A673 (cell line): ENCODE data around the gene CCDC201. TPM values are rescaled to one million over a fixed set of nuclear protein-coding genes. Genes with fewer than 3 reads are reported as not detected.

ENCODE experiments used
- BruUV-seq: library from RNA; stranded (reverse); fragments of 400-500 nt; replicated peaks from 2 replicates; lab custom pipeline; 2021; lab: Mats Ljungman, UMichigan
- CTCF ChIA-PET: fragments of 300-600 bp; sonication (Branson Sonifier 250); formaldehyde crosslinking; loops from one replicate; lab custom pipeline; 2022; ENCODE audit warnings: antibody characterized with exemption; lab: Charles Lee
- POLR2A ChIA-PET: fragments of 300-600 bp; sonication (Branson Sonifier 250); formaldehyde crosslinking; loops from one replicate; lab custom pipeline; 2022; ENCODE audit warnings: antibody characterized with exemption; ENCODE audit not compliant: low non-redundant PET; lab: Charles Lee
- DNase-seq: peaks from one replicate; pipeline ENCODE4 v3.0.0-alpha.2; 2015; ENCODE audit warnings: low spot score
- H3K27ac ChIP-seq: fragments of 200-600 bp; sonication (generic); 2 replicates; pipeline ENCODE4 v1.5.1; 2016; ENCODE audit warnings: mixed run types, low read depth, mild to moderate bottlenecking, mixed read lengths, antibody characterized with exemption, low read length; ENCODE audit not compliant: poor library complexity, severe bottlenecking
- H3K27me3 ChIP-seq: fragments of 200-600 bp; sonication (generic); replicated peaks from 2 replicates; pipeline ENCODE4 v1.6.1; 2017; ENCODE audit warnings: mixed run types, low read depth, mild to moderate bottlenecking, mixed read lengths, antibody characterized with exemption, low read length; ENCODE audit not compliant: insufficient read depth, poor library complexity
- H3K36me3 ChIP-seq: fragments of 200-600 bp; sonication (generic); 2 replicates; pipeline ENCODE4 v1.6.1; 2016; ENCODE audit warnings: mixed run types, mild to moderate bottlenecking, mixed read lengths, antibody characterized with exemption, low read length; ENCODE audit not compliant: insufficient read depth, poor library complexity, severe bottlenecking
- H3K4me1 ChIP-seq: fragments of 200-600 bp; sonication (generic); 2 replicates; pipeline ENCODE4 v1.6.1; 2017; ENCODE audit warnings: mixed run types, mild to moderate bottlenecking, mixed read lengths, antibody characterized with exemption, low read length; ENCODE audit not compliant: insufficient read depth, poor library complexity, severe bottlenecking
- H3K4me3 ChIP-seq: fragments of 200-600 bp; sonication (generic); 2 replicates; pipeline ENCODE4 v1.5.1; 2016; ENCODE audit warnings: low read depth, mixed run types, mild to moderate bottlenecking, mixed read lengths, low read length; ENCODE audit not compliant: poor library complexity, severe bottlenecking
- H3K9me3 ChIP-seq: fragments of 200-600 bp; sonication (generic); 2 replicates; pipeline ENCODE4 v1.6.1; 2016; ENCODE audit warnings: mixed run types, low read depth, mild to moderate bottlenecking, mixed read lengths, antibody characterized with exemption, low read length; ENCODE audit not compliant: poor library complexity, severe bottlenecking
- EZH2 ChIP-seq: fragments of 200-600 bp; sonication (generic); IDR thresholded peaks from 2 replicates; pipeline ENCODE4 v1.6.1; 2017; ENCODE audit warnings: borderline replicate concordance, low read depth, mild to moderate bottlenecking, mixed read lengths, antibody characterized with exemption, low read length; ENCODE audit not compliant: poor library complexity, severe bottlenecking
- intact Hi-C: fragments of 100-400 bp; cut with micrococcal nuclease; formaldehyde crosslinking; loops from one replicate; pipeline ENCODE4 v1.10.0; 2022; ENCODE audit not compliant: unreplicated experiment
- total RNA-seq: library from RNA; stranded (reverse); gene quantifications from 2 replicates; pipeline ENCODE4 v1.2.3, GENCODE V29; 2021
- TF ChIP-seq, protein P1 (sequence below): fragments of 300-800, 200-600 bp; sonication (generic); conservative IDR thresholded peaks from 2 replicates; pipeline ENCODE4 v1.5.1; 2017; ENCODE audit warnings: low read depth, mild to moderate bottlenecking, antibody characterized with exemption, low read length, moderate library complexity, mixed read lengths

CCDC201 gene
- total RNA-seq, 1 experiment from 2014 or later = not detected

DNA sequence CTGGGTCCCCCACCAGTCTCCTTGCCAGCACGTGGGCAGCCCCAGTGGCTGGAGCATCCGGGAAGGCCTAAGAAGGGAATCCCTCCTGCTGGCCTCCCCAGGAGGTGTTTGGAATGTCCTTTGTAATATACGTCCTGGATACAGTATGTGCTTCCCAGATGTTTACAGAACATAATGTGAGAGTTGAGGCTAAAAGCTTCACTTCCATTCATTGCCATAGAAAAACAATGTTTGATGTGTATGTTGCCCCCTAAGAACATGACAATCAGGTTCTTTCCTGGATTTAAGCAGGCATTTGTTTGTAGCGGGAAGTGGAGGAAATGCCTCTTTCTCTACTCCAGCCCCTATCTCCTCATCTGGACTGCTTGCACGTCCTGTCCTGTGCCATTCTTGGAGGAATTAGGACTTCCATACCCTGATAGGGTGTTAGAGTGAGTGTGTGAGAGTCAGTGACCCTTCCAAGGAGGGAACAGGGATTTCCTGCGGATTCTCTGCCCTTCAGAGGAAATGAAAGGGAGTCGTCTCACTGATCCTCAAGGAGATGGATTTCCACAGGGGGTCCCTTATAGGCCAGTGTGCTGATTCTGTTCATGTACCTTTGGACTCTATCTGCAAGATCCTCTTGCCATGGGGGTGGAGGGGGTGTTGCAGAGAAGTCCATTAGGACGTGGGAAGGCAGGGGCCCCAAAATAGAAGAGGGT, 16.6 kb upstream of the CCDC201 start:
- H3K27me3 ChIP-seq = peaks cover 57% of the 10 kb centered on the region
- intact Hi-C loops = no loop called here
- H3K4me3 ChIP-seq = no peak overlapping the region
- DNase-seq = no peak
- H3K36me3 ChIP-seq = no peaks in the 10 kb centered on the region
- no TSS peak for BruUV-seq
- no peaks in the 10 kb centered on the region for H3K4me1 ChIP-seq
- TF ChIP-seq EZH2 = no peak
- TF ChIP-seq, protein P1, sequence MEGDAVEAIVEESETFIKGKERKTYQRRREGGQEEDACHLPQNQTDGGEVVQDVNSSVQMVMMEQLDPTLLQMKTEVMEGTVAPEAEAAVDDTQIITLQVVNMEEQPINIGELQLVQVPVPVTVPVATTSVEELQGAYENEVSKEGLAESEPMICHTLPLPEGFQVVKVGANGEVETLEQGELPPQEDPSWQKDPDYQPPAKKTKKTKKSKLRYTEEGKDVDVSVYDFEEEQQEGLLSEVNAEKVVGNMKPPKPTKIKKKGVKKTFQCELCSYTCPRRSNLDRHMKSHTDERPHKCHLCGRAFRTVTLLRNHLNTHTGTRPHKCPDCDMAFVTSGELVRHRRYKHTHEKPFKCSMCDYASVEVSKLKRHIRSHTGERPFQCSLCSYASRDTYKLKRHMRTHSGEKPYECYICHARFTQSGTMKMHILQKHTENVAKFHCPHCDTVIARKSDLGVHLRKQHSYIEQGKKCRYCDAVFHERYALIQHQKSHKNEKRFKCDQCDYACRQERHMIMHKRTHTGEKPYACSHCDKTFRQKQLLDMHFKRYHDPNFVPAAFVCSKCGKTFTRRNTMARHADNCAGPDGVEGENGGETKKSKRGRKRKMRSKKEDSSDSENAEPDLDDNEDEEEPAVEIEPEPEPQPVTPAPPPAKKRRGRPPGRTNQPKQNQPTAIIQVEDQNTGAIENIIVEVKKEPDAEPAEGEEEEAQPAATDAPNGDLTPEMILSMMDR = no peak
- H3K27ac ChIP-seq = no peak overlapping the region
- ChIA-PET POLR2A (no interaction called here), CTCF (no interaction called here)
- no peaks in the 10 kb centered on the region for H3K9me3 ChIP-seq

DNA sequence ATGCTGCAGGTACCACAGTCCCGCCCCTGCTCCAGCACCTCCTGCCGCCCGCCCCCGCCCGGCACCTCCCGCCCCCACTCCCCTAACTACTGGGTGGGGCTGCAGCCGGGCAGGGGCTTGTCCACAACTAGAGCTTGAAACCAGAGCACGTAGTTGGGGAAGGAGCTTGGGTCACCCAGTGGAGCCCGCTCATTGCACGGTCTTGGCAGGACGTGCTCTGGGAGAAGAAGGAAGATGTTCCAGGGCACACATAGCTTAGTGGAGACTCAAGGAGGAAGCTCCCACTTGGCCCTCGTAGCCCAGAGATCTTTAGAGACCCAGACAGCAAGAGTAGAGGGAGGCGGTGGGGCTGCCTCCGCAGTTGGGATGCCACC, 16.1 kb upstream of the CCDC201 start:
- TF ChIP-seq EZH2 = no peak
- TF ChIP-seq, protein P1 = no peak
- H3K9me3 ChIP-seq = no peaks in the 10 kb centered on the region
- intact Hi-C loops = no loop called here
- peaks cover 59% of the 10 kb centered on the region for H3K27me3 ChIP-seq
- no peaks in the 10 kb centered on the region for H3K36me3 ChIP-seq
- no peak overlapping the region for H3K4me3 ChIP-seq
- H3K4me1 ChIP-seq = no peaks in the 10 kb centered on the region
- DNase-seq = no peak
- CTCF ChIA-PET = no interaction called here
- no TSS peak for BruUV-seq
- H3K27ac ChIP-seq = no peak overlapping the region
- POLR2A ChIA-PET = no interaction called here

DNA sequence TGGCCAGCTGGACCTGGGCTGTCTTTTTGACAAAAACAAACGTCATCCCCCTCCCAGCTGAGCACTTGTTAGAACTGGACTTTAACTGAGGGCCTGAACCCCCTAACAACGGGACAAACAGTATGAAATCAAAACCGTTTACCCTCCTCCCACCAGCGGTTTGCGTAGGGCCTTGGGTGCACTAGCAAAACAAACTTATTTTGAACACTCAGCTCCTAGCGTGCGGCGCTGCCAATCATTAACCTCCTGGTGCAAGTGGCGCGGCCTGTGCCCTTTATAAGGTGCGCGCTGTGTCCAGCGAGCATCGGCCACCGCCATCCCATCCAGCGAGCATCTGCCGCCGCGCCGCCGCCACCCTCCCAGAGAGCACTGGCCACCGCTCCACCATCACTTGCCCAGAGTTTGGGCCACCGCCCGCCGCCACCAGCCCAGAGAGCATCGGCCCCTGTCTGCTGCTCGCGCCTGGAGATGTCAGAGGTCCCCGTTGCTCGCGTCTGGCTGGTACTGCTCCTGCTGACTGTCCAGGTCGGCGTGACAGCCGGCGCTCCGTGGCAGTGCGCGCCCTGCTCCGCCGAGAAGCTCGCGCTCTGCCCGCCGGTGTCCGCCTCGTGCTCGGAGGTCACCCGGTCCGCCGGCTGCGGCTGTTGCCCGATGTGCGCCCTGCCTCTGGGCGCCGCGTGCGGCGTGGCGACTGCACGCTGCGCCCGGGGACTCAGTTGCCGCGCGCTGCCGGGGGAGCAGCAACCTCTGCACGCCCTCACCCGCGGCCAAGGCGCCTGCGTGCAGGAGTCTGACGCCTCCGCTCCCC, 15.5 kb upstream of the CCDC201 start, which contains the start of gene IGFBP1:
Gene IGFBP1, plus strand, starts transcription at position 304 of the 808 bp plus-strand sequence. Its CDS starts 165 bp downstream, at position 469.
- CTCF ChIA-PET = no interaction called here

More for the DNA sequence above, 15.5 kb upstream of the CCDC201 start, which contains the start of gene IGFBP1:
- DNase-seq = no peak
- BruUV-seq = no TSS peak
- Histone ChIP-seq H3K27ac (no peak within 1 kb of the TSS), H3K4me3 (no peak within 1 kb of the TSS), H3K9me3 (no peaks in the 10 kb centered on the region), H3K36me3 (no peaks in the 10 kb centered on the region), H3K4me1 (no peaks in the 10 kb centered on the region), H3K27me3 (peaks cover 65% of the 10 kb centered on the region)
- POLR2A ChIA-PET = no interaction called here
- peak; percentile 43 for TF ChIP-seq EZH2
- TF ChIP-seq, protein P1 = no peak
- intact Hi-C loops = no loop called here
